Midbrain (tissue), 1 donor: ENCODE data around the gene TDRD3.
"Not testable (repeated sequence)": the region's sequence is repeated elsewhere in the genome, so short reads cannot be mapped to it uniquely, and the experiment has no call there.

Source experiments
- DNase-seq: peaks from one replicate; lab custom pipeline; 2025; lab: John Stamatoyannopoulos, UW

The TDRD3 gene

DNA sequence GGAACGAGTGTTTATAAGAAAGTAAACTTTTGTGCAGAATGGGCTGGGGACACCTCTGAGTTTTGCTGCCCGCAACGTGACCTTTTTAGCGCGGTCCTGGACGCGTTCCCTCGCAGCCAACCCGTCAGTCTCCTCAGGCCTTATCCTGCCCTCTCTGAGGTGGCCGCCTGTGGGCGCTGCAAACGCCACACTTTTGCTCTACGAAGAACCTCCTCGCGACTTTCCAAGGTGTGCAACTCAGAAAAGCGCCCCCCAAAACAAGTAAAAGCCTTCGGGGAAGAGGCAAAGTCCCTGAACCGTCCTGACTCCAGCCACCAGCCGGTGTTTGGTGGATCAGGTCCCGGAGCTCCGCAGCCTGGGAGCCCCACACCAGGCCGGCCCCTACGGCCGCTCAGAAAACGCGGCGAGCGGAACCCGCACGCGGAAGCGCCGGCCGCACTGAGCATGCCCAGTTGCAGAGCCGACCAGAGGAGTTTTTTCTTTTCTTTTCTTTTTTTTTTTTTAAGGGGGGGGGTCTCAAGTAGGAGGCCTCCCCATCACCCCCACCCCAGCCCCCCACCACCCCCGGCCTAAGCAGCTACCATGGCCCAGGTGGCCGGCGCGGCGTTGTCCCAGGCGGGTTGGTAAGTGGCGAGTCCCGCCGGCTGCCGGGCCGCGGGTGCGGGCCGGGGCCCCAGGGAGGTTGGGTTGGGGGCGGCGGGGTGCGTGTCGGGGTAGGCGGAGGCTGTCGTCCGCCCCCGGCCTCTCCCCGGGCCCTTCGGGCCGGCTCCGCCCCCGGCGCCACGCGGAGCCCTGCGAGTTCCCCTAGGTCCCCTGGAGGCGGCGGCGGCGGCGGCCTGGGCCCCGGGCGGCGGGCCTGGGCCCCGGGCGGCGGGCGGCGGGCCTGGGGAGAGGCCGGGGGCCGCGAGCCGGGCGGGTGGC, at the start of gene TDRD3:
TDRD3 (plus strand) TSS at position 438 of the 921 bp plus-strand sequence; CDS start at position 583, 145 bp downstream.
- peak; percentile 85 for DNase-seq

DNA sequence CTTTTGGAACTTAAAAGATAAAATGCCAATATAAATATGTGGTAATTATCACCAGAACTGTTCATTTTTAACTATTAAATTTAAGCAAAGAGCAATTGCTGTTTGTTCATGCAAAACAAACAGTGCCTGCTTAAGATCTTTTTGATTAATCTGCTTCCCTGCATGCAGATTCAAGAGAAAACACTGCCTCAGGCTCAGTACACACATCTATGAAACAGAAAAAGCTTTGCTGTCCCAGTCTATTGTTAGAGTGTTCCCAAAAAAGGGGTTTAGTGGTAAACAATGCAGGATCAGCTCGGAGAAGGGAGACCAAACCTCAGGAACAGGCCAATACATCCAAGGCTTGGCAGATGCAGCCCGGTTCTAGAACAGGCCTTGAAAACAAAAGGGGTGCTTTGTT, 49.3 kb upstream of the TDRD3 start:
- DNase-seq, result no peak

DNA sequence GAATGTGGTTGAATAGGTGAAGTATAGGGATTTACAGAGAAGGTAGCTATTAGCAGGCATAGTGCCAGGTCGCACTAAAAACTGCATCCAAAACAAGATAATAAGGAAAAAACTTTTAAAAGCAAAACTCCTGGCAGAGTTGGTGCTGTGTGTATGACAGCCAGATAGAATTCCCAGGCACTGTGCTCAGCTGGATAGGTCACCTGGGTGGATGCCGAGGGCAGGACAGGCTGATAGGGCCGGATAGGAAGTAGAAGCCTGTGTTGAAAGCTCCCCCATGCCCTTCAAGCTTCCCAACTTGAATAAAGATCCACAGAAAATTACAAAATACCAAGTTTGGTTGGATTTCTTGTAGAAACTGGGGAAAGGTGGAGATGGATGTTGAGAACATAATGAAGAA, 48.9 kb upstream of the TDRD3 start:
- DNase-seq, result no peak

DNA sequence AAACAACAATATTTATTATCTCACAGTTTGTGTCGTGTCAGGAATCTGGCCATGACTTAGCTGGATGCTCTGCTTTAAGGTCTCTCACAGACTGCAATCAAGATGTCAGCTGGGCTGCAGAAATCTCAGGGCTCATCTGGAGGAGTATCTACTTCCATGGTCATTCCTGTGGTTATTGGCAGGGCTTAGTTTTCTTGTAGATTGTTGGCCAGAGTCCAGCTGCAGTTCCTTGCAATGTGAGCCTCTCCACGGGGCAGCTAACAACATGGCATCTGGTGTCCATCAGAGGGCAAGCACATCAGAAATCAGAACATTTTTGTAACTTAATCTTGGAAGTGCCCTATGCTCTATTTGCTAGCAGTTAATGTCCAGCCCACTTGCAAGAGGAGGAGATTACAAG, 45.7 kb upstream of the TDRD3 start:
- no peak for DNase-seq

DNA sequence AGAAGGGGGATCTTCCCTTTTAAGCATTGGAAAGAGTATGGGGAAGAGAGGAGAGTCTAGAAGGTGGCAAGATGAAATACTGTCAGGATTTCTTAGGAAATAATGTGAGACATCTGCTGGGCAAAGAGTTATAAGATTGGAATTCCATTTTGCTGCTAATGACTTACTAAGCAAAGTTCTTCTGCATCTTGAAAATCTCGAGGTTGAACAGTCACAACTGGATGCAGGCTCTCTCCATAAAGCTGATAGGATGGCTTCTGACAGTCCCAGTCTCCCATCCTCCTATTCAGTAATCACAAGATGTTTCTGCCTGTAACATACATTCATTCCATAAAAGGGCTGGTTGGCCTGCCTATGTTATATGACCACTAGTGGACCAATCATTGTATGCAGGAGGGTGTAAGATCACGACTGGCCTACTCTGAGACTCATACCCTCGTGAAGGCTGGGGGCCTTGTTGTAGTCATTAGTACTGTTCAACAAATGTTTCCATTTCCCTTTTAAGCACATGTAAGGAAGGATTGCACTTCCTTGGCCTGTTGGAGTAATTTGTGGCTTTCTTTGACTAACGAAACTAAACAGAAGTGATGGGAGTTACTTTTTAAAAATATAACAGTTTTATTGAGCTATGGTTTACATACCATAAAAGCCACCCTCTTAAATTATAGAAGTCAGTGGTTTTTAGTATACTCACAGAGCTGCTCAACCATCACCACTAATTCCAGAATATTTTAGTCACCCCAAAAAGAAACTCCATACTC, 45.0 kb upstream of the TDRD3 start:
- DNase-seq, result no peak

DNA sequence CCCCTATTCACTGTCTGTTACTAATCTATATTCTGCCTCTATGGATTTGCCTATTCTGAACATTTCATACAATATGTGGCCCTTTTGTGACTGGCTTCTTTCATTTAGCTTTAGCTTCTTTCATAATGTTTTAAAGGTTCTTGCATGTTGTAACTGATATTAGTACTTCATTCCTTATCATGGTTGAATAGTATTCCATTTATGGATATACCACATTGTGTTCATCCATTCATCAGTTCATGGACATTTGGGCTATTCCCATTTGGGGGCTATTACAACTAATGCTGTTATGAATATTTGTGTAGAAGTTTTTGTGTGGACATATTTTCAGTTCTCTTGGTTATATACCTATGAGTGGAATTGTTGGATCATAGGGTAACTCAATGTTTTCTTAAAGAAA, 44.4 kb upstream of the TDRD3 start:
- no peak for DNase-seq

DNA sequence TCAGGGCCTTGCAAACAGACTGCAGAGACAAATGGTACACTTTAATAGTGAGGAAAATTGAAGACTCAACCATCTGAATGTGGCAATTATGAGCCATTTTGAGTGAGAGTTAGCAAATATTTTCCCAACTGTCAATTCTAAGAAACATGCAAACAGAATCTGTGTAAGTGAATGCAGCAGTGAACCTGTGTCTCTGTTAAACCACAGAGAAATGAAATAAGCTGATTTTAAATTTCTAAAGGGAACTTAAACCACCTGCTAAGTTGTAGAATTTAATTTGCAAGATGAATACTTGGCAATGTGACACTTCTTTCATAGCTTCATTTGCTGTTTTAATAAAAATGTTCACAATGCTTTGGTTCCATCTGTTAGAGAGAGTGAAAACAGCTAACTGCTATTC, 42.0 kb upstream of the TDRD3 start:
- DNase-seq, result no peak

DNA sequence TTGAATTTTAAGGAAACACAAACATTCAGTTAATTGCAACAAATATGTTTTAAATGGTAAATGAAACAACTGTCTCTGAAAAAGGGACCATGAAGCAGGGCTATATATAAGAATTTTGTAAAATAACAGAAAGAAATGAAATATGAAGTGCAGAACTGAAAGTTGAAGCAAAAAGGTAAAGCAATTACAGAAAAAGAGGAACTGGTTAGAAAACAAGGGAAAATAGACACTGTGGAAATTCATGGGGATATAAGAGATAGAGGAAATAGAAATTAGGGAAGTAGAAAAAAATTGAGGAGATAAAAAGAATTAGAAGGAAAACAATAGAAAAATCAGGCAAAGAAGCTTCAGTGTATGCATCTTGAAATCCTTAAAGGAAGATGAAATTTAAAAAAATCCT, 40.0 kb upstream of the TDRD3 start:
- no peak for DNase-seq

DNA sequence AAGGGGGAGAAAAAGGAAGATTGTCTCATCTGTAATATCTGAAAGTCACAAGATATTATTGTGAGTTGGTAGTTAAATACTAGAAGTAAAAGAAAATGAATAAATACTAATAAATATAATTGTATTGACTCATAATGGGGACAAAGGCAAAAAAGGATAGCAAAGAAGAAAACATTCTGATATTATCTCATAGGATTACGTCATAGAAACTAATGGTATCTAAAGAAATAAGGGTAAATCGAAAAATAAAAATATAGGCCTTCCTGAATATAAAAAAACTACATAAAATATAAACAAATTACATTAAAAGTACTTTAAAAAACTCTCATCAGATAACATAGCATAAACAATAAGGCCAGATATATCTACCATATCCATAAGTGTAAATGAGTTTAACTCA, 38.6 kb upstream of the TDRD3 start:
- no peak for DNase-seq

DNA sequence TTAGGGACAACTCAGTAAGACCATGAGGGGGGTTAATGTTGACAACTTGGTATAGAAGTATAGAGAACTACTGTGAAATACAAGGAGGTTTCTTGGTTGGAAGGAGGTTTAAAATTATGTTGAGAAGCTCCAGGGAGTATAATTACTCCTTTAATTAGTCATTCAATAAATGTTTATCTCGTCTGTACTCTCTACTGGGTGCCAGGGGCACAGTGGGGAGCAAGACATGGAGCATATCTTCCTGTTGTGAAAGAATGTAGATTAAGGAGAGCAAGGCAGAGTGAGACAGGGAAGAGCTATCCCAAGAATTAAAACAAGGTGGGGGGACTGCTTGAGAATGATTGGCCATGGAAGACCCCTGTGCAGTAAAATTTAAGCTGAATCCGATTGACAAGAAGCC, 33.7 kb upstream of the TDRD3 start:
- no peak for DNase-seq

DNA sequence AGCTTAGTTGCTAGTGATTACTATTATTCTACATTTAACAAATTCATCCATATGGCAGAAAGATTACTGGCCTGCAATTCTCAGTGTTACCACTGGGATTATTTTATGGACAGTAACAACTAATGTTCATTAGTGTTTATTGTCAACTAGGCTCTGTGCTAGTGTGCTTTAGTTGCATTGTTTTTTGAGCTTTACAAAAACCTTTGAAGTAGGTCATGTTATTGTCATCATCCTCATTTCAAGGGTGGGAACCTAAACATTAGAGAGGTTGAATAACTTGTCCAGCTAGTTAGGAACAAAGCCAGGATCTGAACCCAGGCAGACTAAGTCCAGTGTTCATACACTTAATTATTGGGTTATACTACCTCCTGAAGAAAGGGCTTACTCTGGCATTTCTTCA, 27.8 kb upstream of the TDRD3 start:
- no peak for DNase-seq

DNA sequence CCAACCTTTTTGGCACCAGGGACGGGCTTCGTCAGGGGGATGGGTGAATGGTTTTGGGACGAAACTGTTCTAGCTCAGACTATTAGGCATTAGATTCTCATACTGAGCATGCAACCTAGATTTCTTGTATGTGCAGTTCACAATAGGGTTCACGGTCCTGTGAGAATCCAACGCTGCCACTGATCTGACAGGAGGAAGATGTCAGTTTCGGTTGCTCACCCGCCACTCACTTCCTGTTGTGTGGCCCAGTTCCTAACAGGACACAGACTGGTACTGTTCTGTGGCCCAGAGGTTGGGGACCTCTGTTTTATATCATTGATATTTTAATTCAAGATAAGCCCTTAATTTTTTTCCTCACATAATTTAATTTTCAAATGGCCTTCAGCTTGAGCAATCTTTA, 26.7 kb upstream of the TDRD3 start:
- DNase-seq, result no peak

DNA sequence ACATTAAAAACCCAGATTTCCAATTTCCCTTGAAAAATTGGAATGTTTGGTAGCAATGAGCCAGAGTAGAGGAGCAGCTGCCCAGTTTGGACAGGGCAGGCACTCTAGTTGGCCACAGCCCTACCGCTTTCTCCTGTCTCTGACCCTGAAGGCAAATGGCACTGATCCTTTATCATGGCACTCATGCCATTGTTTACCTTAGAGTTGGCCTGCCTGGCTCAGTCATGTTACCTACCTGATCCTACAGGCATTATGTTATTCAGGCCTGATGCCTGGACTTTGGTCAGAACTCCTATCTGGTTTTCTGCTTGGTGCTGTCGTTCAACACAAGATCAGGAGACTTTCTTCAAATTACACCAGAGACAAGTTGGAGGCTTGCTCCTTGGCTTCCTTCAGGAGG, 24.9 kb upstream of the TDRD3 start:
- no peak for DNase-seq

DNA sequence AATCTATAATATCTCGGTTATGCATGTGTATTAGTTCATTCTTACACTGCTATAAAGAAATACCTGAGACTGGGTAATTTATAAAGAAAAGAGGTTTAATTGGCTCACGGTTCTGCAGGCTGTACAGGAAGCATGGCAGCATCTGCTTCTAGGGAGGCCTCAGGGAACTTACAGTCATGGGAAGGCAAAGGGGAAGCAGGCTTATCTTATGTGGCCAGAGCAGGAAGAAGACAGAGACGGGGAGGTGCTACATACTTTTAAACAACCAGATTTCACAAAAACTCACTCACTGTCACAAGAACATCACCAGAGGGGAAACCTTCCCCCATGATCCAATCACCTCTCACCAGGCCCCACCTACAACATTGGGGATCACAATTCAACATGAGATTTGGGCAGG, 17.7 kb upstream of the TDRD3 start:
- not testable (repeated sequence) for DNase-seq

DNA sequence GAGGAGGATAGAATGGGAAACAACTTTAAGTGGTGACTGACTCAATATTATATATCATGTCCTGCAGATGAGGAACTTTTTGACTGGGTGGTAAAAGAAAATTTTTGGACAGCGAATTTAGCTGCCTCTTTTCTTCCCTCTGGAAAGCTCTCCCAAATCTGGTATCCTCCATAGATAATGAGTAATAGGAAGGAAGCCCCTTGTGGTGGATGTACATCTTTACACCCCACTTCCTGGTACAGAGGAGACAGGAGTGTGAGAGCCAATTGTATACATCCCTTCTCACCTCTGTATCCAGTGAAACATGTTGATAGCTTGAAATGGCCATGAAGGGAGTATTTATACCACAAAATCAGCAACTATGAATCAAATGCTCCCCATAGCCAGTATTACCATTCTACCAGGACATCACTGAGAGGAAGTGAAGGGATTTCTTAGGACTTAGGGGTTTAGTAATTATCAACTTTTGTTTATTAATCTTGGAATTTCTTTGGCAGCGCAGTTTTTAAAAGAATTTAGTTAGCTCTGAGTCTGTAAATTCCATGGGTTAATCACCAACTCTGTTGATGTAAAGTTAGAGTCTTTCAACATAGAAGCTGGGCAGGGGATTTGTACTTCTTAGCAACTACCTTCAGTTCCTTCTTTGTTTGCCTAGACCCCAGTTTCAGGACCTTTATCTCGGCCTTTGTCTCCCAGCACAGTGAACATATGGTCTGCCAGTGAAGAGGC, 17.0 kb upstream of the TDRD3 start:
- no peak for DNase-seq

DNA sequence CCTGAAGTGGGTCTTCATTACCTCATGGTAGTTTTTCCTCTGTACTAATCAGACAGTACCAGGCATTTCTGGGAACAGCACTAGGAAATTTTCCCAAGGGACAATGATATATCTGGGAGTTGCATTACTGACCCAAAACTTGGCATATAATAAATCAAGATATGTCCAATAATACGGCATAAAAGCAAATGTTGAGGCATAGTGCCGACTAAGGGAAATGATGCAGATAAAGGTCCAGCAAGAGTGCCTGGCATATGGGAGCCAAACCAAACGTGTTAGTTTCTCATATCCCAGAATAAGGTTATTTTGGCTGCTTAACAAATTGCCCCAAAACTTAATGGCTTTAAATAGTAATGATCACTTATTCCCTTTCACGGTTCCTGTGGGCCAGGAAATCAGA, 12.1 kb upstream of the TDRD3 start:
- DNase-seq, result no peak

DNA sequence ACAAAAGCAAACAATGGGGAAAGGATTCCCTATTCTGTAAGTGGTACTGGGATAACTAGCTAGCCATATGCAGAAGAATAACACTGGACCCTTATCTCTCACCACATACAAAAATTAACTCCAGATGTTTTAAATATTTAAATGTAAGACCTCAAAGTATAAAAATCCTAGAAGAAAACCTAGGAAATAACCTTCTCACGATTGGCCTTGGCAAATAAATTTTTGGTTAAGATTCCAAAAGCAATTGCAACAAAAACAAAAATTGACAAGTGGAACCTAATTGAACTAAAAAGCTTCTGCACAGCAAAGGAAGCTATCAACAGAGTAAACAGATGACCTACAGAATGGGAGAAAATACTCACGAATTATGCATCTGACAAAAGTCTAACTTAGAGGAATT, 10.8 kb upstream of the TDRD3 start:
- DNase-seq, result no peak

DNA sequence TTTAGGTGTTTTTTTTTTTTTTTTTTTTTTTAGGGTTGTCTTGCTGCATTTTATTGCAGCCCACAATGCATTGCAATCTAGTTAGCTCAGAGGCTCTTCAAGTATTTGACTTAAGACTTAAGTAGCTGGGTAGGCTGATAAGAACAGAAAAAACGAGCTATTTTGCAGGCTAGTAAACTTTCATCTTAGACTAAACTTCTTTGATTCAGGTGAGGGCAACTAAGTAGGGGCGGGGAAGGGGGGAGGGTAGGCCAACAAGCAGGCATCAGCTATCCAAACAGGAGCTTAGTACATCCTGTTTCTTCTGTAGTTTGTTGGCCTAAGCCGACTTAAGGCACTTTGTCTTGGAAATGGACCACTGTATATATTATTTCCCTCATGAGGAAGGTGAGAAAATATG, 4.9 kb upstream of the TDRD3 start:
- no peak for DNase-seq

DNA sequence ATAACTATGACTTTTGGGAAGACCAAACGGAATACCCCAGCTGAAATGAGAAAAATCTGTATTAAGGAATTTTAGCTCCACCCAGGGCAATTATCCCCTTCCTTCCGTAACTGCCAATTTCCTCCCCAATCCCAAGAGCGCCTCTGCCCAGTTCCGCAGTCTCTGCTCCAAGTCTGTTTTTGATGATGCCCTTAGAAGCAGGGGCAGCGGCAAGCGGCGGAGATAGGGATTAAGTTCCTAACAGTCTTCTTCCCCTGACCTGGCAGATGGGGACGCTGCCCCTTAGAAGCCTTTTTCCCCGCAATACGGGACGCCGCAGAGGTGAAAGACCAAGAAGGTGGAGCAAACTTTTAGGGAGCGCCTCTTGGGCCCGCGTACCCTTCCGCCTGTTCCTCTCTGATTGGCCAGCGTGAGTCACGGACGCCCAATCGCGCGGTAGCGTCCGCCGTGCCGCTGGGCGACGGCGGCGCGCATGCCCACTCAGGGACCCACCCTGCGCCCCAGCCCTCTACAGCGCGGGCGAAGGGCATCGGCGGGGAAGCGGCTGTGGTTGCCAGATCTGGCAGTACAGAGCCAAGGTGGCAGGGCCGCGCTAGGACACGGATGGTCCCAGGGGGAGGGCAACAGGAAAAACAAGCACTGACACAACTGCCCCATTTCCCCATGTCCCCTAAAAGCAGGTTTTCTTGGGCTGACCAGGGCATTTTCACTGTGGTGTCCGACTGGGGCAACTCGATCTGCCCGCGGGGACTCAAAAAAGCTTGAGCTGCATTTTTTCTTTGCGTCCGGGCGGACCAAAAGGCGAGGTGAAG, 843 bp upstream of the TDRD3 start:
- DNase-seq, result peak; percentile 95

DNA sequence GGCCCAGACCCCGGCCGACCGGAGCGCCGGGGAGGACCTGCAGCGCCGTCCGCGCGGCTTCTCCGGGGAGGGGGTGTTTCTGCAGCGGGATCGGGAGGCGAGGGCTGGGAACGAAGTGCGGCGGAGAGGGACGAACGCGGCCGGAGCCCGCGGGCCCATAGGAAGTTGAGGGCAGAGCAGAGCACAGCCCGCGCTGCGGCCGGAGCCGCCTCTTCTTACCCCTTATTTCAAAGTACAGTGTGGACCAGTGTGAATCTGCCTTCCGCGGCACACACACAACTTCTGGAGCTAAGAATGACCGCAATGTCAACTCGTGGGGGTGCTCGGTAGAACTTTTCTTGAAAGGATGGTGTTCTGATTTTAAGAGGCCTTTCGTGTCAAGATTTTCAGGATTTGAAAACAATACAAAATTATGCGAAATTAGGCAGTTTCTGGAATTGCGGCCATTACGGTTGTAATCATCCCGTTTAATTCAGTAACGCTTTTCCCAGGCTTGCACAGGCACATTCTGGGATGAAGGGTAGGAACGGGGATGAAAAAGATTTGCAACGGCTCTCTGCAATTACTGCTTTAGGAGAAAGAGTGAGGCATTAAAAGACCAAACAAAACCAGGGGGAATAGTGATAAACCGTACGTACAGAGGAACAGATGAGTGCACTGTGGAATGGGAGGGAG, 821 bp downstream of the TDRD3 start:
- DNase-seq, result peak; percentile 60

DNA sequence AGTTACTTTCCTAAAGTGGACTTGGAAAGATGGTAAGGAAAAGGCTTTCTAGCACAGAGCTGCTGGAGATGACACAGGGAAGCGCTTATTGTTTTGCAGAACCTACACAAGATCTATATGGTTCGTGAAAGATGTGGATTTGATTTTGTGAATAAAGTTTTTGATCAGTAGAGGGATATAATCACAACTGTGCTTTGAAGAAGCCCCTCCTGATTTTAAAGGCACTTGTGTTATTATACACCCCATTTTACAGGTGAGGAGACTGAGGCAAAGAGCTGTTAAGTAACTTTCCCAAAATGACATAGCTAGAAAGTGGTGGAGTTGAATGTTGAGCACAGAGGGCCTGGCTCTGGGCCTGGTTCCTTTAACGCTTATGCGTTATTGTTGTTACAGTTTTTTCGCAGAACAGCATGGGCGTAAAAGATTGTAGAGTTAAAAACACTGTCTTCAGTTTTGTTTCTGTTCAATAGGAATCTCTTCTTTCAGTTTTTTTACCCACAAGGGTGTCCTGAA, 1.4 kb downstream of the TDRD3 start:
- DNase-seq, result no peak
